ENCODE data around the gene OR51G1.
"Not testable (repeated sequence)": the region's sequence is repeated elsewhere in the genome, so short reads cannot be mapped to it uniquely, and the experiment has no call there.

Gene OR51G1

GRCh38 chr11:4924239-4924638 lies at the start of gene OR51G1:
OR51G1 (minus strand) TSS chr11:4924339; CDS start chr11:4924339, 0 bp downstream.
- no peak for DNase-seq

DNA sequence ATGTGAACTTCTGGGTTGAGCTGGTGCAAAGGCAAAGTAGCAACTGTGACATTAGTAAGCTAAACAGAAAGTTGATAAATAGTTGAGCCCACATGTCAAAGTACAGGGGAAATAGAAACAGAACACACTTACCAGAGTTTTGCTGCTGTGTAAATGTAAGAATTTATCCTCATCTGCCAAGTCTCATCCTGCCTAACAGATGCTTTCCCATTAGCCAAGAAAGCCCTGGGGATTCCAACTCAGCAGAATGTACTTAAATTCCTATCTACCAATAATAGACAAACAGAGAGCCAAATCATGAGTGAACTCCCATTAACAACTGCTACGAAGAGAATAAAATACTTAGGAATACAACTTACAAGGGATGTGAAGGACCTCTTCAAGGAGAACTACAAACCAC lies 38.7 kb upstream of the OR51G1 start:
- no peak for DNase-seq

DNA sequence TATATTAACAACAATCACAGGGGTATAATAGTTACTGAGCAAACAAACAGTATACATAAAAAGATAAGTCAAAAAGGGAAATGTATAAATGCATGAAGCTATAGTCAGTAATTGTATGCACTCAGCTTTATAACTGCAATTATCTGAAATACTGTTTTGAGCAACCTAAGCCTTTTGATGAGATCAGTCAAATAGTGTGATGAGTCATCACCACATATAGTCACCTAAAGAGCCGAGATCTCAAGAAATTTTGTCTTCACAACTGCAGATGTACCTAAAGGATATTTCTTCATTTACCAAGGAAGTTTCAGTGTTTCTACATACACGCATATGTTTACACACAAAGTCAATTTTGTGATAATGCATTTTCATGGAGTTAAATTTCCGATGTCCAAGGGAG lies 36.7 kb upstream of the OR51G1 start:
- DNase-seq = no peak

DNA sequence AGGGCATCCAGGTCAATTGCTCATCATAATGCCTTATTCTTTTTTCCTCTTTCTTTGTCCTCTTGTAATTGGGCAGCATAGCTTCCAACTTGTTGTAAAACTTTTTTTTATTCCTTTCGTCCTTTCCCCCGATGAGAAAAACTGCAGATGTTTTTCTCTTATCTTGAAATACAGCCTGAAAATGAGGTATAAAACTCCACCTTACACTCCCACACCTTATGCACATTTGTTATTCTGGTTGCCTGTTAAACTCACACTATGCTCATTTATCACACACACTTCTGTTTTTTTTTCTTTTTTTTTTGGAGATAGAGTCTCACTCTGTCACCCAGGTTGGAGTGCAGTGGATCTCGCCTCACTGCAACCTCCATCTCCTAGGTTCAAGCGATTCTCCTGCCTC lies 33.3 kb upstream of the OR51G1 start:
- DNase-seq = no peak

GRCh38 chr11:4955613-4956012 lies 31.5 kb upstream of the OR51G1 start, which contains the start of gene OR51A2:
OR51A2 (minus strand) TSS chr11:4955713; CDS start chr11:4955713, 0 bp downstream.
- not testable (repeated sequence) for DNase-seq

DNA sequence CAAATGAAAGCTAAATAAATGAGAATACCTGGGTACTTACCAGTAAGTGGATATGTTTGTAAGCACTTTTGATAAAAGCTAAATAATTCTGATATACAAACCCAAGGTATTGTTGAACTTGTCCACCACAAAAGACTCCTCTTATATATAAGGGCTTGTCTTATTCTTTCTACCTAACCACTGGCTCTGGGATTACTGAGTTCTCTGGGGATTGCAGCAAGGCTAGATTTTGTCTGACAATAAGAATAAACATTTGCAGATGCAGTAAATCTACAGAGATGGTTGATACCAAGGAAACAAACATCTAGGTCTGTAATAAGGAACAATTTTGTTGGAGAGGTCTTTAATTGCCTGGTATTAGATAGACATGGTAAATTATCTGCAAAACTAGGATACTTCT lies 23.4 kb upstream of the OR51G1 start, which contains the start of gene OR51A4:
Gene OR51A4 (minus strand): TSS at position 101 of the 400 bp plus-strand sequence. CDS start 505 bp downstream, outside the sequence.
- no peak for DNase-seq

DNA sequence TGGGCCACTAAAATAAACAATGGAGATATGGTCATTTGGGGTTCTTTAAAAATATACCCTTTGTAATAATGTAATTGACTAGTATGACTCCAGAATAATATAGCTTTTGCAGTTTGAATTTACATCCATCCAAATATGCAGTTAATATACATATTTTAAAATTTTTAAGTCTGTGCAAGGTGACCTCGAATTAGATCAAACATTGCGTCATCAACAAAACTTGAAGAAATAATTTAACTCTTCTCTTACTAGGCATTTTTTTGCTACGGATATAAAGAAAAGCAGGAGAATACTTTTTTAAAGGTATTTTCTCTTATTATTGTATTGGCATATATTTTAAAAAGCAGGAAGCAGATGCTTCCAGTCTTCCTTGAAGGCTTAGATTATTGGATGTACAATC lies 12.6 kb upstream of the OR51G1 start:
- DNase-seq = no peak

GRCh38 chr11:4932751-4933150 lies 8.6 kb upstream of the OR51G1 start:
- DNase-seq = no peak

- DNase-seq = no peak
Observed at GRCh38 chr11:4926608-4927007, 2.5 kb upstream of the OR51G1 start.

DNA sequence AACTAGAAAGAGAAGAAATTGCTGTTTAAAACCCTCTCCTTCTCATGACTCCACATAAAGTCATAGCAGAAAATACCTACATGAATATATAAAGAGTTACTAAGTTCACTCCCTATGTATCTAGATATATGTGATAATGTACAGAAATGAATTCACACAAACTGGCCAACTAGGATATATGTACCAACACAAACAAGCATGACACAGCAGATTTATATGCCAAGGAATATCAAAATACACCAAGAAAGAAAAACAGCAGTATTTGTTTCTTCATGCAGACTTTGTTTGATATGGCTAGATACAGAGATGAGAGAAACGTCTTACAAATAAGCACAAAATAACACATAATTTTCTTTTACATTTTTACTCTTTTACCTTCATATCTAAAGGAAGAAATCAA lies 1.8 kb downstream of the OR51G1 start:
- DNase-seq = no peak

GRCh38 chr11:4921796-4922195 lies 2.3 kb downstream of the OR51G1 start:
- DNase-seq = no peak

DNA sequence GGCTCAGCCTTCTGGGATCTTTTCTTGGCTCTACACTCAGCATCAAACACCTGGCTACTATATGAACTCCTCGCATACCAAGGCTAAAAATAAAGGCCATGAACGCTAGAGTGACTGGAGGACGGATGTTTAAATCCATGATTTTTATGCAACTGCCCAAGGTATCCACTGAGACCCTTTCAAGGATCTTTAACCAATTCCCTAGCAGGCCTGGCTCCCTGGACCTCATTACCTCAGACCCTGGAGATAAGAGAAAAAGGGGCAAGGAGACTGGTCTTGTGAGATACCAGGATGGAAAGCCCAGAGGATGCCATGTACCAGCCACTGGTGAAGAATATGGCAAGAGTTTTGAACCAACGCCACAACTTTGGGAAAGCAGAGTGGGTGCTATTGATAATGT lies 4.9 kb downstream of the OR51G1 start, which contains the start of gene OR51G2:
Gene OR51G2 (minus strand): TSS at position 101 of the 400 bp plus-strand sequence. CDS start 3,687 bp downstream, outside the sequence.
- DNase-seq = no peak

DNA sequence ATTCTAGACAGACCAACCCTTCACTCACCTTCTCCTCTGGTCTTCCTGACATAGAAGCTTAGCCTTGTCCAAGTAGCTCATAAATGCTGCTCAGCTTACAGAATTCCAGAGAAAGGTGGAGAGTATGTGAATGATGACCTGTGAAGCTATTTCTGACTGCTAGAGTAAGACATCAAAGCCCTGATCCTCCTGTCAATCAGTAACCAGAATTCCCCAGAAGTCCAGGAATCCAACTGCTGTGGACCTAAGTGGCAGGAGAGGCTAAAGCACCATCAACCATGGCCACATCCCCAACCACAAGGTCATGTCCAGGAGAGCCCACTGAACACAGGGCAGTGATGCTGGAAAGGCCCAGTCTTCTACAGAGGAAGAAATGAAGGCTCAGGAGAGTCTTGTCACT lies 7.6 kb downstream of the OR51G1 start:
- DNase-seq = no peak

DNA sequence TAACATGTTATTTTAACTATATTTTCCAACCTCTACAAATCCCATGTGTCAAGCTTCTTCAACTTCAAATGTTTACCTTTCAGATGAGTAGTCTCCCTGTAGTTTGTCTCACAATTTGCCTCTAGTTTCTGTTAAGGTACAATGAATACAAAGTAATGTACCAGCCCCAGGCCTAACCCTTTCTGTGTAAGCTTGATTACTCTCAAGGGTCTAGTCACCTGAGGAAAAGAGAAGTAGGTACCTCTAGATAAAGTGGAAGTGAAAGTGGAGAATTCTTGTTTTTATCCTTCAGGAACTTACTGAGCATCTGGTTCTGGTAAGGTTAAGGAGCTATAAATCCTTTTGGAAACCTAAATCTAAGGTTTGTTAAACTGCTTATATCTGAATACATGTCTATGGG lies 20.7 kb downstream of the OR51G1 start, which contains the start of gene OR51A7:
Gene OR51A7 (plus strand): TSS at position 300 of the 400 bp plus-strand sequence. CDS start 3,587 bp downstream, outside the sequence.
- no peak for DNase-seq

GRCh38 chr11:4891996-4892640 lies 32.0 kb downstream of the OR51G1 start:
- DNase-seq = no peak

DNA sequence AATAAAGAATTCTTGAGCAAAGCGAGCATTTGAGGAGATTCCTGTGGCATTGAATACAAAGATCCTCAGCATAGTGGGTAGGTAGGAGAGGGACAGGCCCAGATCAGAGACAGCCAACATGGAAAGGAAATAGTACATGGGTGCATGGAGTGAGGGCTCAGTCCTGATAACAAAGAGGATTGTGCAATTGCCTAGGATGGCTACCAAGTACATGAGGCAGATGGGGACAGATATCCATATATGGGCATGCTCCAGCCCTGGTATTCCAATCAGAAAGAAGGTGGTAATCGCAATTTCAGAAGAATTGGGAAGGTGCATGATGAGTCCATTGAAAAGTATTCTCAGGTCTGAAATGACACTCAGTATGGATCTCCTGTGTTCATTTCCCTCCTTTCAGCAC lies 33.9 kb downstream of the OR51G1 start:
- no peak for DNase-seq

- DNase-seq = no peak
Observed at GRCh38 chr11:4887591-4887990, 36.5 kb downstream of the OR51G1 start.

DNA sequence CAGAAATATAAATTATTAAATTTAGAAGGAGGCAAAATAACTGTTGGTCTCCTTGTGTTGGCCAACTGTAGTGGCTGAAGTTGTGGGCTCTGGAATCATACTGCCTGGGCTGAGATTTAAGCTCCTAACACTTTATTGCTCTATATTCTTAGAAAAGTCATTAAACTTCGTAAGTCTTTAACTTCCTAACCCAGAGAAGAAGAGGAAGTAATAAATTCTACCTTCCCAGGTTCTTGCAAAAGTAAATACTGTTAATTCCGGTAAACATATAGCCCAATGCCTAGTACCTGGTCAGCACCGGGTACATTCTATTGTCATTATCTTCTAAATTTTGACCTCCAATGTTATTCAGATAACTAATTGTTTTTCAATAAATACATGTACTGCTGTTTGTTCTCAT lies 38.0 kb downstream of the OR51G1 start:
- DNase-seq = no peak

- DNase-seq = no peak
Observed at GRCh38 chr11:4884361-4884760, 39.8 kb downstream of the OR51G1 start.

DNA sequence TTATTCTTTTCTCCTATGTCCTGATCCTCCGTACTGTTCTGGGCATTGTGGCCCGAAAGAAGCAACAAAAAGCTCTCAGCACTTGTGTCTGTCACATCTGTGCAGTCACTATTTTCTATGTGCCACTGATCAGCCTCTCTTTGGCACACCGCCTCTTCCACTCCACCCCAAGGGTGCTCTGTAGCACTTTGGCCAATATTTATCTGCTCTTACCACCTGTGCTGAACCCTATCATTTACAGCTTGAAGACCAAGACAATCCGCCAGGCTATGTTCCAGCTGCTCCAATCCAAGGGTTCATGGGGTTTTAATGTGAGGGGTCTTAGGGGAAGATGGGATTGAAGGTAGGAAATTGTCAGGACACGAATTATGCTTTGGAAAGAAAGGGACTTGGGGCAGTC lies 41.6 kb downstream of the OR51G1 start:
- DNase-seq = no peak

- DNase-seq = no peak
Observed at GRCh38 chr11:4881860-4882500, 42.2 kb downstream of the OR51G1 start, which contains the start of gene OR51T1. OR51T1 (plus strand) TSS chr11:4881900; CDS start chr11:4881900, 0 bp downstream.

- DNase-seq = no peak
Observed at GRCh38 chr11:4881188-4881587, 43.0 kb downstream of the OR51G1 start.

All from right forelimb (tissue), 1 donor.